H1 (cell line): ENCODE data around the gene RNF8. TPM values are rescaled to one million over a fixed set of nuclear protein-coding genes. Genes with fewer than 3 reads are reported as not detected.

Experiments used
- CTCF ChIA-PET: fragments of 300-600 bp; sonication (Branson Sonifier 250); formaldehyde crosslinking; loops from one replicate; lab custom pipeline; 2021; ENCODE audit not compliant: partially characterized antibody; lab: Charles Lee
- POLR2A ChIA-PET: fragments of 300-600 bp; sonication (Branson Sonifier 250); formaldehyde crosslinking; loops from one replicate; lab custom pipeline; 2021; ENCODE audit warnings: inconsistent platforms; ENCODE audit not compliant: partially characterized antibody; lab: Charles Lee
- DNase-seq, 2 experiments: peaks; one replicate each; pipeline versions ENCODE4 v3.0.0 to v3.0.0-alpha.2; 2010 to 2022; ENCODE audit warnings: low spot score in 2 of 2, low read depth in 1 of 2, mixed read lengths in 1 of 2
- FAIRE-seq: peaks from 2 replicates; lab custom pipeline; 2011; peaks lifted over from hg19 to GRCh38; lab: Jason Lieb, UNC
- H2AFZ ChIP-seq: 2 replicates; pipeline ENCODE4 v1.8.1; 2012; ENCODE audit warnings: low read length, inconsistent platforms
- H2AK5ac ChIP-seq: 2 replicates; pipeline ENCODE4 v1.6.1; 2013; ENCODE audit warnings: low read depth, low read length
- H2BK120ac ChIP-seq: replicated peaks from 2 replicates; pipeline ENCODE3; 2013; ENCODE audit warnings: low read depth, low read length, inconsistent platforms
- H2BK12ac ChIP-seq: 2 replicates; pipeline ENCODE4 v1.6.1; 2013; ENCODE audit warnings: low read depth, low read length
- H2BK15ac ChIP-seq: 2 replicates; pipeline ENCODE4 v1.6.1; 2013; ENCODE audit warnings: low read length
- H2BK20ac ChIP-seq: 2 replicates; pipeline ENCODE4 v1.6.1; 2013; ENCODE audit warnings: low read length
- H2BK5ac ChIP-seq: 2 replicates; pipeline ENCODE4 v1.6.1; 2013; ENCODE audit warnings: low read depth, low read length
- H3K14ac ChIP-seq: 2 replicates; pipeline ENCODE4 v1.6.1; 2013; ENCODE audit warnings: inconsistent platforms; ENCODE audit not compliant: insufficient read length
- H3K18ac ChIP-seq: 2 replicates; pipeline ENCODE4 v1.6.1; 2013; ENCODE audit warnings: low read length; ENCODE audit errors: extremely low read depth
- H3K23ac ChIP-seq: 2 replicates; pipeline ENCODE4 v1.6.1; 2013; ENCODE audit warnings: inconsistent platforms; ENCODE audit not compliant: insufficient read length
- H3K23me2 ChIP-seq: 2 replicates; pipeline ENCODE4 v1.6.1; 2013; ENCODE audit warnings: low read depth, low read length
- H3K27ac ChIP-seq: 2 replicates; pipeline ENCODE4 v1.6.1; 2011; ENCODE audit warnings: low read depth, low read length, inconsistent platforms
- H3K27me3 ChIP-seq, 4 experiments: replicated peaks in 1 of 4; 1 replicate in 1 of 4; 2 replicates in 3 of 4; pipeline versions ENCODE4 v1.6.1 to v1.8.1; 2011 to 2013; ENCODE audit warnings: low read length in 3 of 4, mild to moderate bottlenecking in 3 of 4, inconsistent platforms in 2 of 4, mixed read lengths in 2 of 4, moderate library complexity in 1 of 4; ENCODE audit not compliant: control insufficient read depth in 3 of 4, insufficient read depth in 3 of 4; ENCODE audit errors: extremely low read depth in 1 of 4
- H3K36me3 ChIP-seq, 4 experiments: 2 replicates each; pipeline versions ENCODE4 v1.6.1 to v1.8.1; 2011 to 2013; ENCODE audit warnings: mild to moderate bottlenecking in 4 of 4, low read length in 3 of 4, moderate library complexity in 2 of 4, control low read depth in 1 of 4, inconsistent platforms in 1 of 4; ENCODE audit not compliant: insufficient read depth in 4 of 4, control insufficient read depth in 2 of 4
- H3K4ac ChIP-seq: replicated peaks from 2 replicates; pipeline ENCODE3; 2013; ENCODE audit warnings: low read length, low read depth, mixed read lengths, inconsistent platforms; ENCODE audit not compliant: insufficient read length
- H3K4me1 ChIP-seq, 4 experiments: replicated peaks in 1 of 4; 1 replicate in 1 of 4; 2 replicates in 3 of 4; pipeline versions ENCODE4 v1.6.1 to v1.8.1; 2011 to 2013; ENCODE audit warnings: low read length in 3 of 4, inconsistent platforms in 2 of 4, mixed read lengths in 1 of 4; ENCODE audit not compliant: insufficient read depth in 4 of 4, control insufficient read depth in 3 of 4
- H3K4me2 ChIP-seq, 2 experiments: 2 replicates each; pipeline versions ENCODE4 v1.6.1 to v1.8.1; 2011 to 2013; ENCODE audit warnings: low read depth in 2 of 2, low read length in 2 of 2, control low read depth in 1 of 2, inconsistent platforms in 1 of 2, mild to moderate bottlenecking in 1 of 2; ENCODE audit not compliant: insufficient read depth in 1 of 2
- H3K4me3 ChIP-seq, 4 experiments: fragments of 200-600, 300-600 bp in 1 of 4; sonication (generic), shearing (Covaris generic), sonication (Bioruptor Twin) in 1 of 4; 2 replicates each; pipeline versions ENCODE4 v1.5.1 to v1.8.1; 2011 to 2016; ENCODE audit warnings: low read length in 4 of 4, low read depth in 3 of 4, control low read depth in 2 of 4, inconsistent platforms in 2 of 4, mild to moderate bottlenecking in 2 of 4, mixed read lengths in 1 of 4, moderate library complexity in 1 of 4; ENCODE audit not compliant: insufficient read depth in 2 of 4; ENCODE audit errors: extremely low read depth in 1 of 4
- H3K56ac ChIP-seq: replicated peaks from 2 replicates; pipeline ENCODE3; 2013; ENCODE audit warnings: low read depth, mild to moderate bottlenecking, mixed read lengths, low read length, inconsistent platforms; ENCODE audit not compliant: insufficient read length
- H3K79me1 ChIP-seq: 2 replicates; pipeline ENCODE4 v1.6.1; 2013; ENCODE audit warnings: low read depth, low read length, control low read depth
- H3K79me2 ChIP-seq, 2 experiments: 2 replicates each; pipeline versions ENCODE4 v1.6.1 to v1.8.1; 2012 to 2013; ENCODE audit warnings: low read length in 2 of 2, mild to moderate bottlenecking in 2 of 2, inconsistent platforms in 1 of 2; ENCODE audit not compliant: insufficient read depth in 2 of 2, control insufficient read depth in 1 of 2
- H3K9ac ChIP-seq, 4 experiments: replicated peaks in 1 of 4; 1 replicate in 1 of 4; 2 replicates in 3 of 4; pipeline versions ENCODE4 v1.6.1 to v1.8.1; 2011 to 2013; ENCODE audit warnings: low read depth in 3 of 4, low read length in 3 of 4, control low read depth in 2 of 4, mild to moderate bottlenecking in 2 of 4, moderate library complexity in 2 of 4, inconsistent platforms in 1 of 4; ENCODE audit errors: extremely low read depth in 1 of 4
- H3K9me3 ChIP-seq, 2 experiments: 2 replicates each; pipeline versions ENCODE4 v1.6.1 to v1.8.1; 2012 to 2013; ENCODE audit warnings: mild to moderate bottlenecking in 2 of 2, moderate library complexity in 2 of 2, control low read depth in 1 of 2, inconsistent platforms in 1 of 2, low read depth in 1 of 2, low read length in 1 of 2, mixed read lengths in 1 of 2; ENCODE audit not compliant: insufficient read depth in 2 of 2
- H4K20me1 ChIP-seq, 2 experiments: replicated peaks in 1 of 2; 2 replicates each; pipeline versions ENCODE3 to v1.8.1; 2011 to 2013; ENCODE audit warnings: inconsistent platforms in 2 of 2, low read length in 2 of 2, mild to moderate bottlenecking in 1 of 2; ENCODE audit not compliant: insufficient read depth in 2 of 2, control insufficient read depth in 1 of 2
- H4K5ac ChIP-seq: 2 replicates; pipeline ENCODE4 v1.6.1; 2013; ENCODE audit warnings: low read length, low read depth, mixed read lengths, inconsistent platforms; ENCODE audit not compliant: insufficient read length
- H4K8ac ChIP-seq: 2 replicates; pipeline ENCODE4 v1.8.0; 2013; ENCODE audit warnings: mild to moderate bottlenecking, moderate library complexity, low read length, inconsistent platforms; ENCODE audit not compliant: insufficient read depth; ENCODE audit errors: extremely low read depth
- H4K91ac ChIP-seq: replicated peaks from 2 replicates; pipeline ENCODE3; 2013; ENCODE audit warnings: low read length, mixed read lengths, inconsistent platforms; ENCODE audit not compliant: insufficient read length
- BACH1 ChIP-seq: IDR thresholded peaks from 2 replicates; pipeline ENCODE4 v1.6.1; 2012; ENCODE audit warnings: low read length, improper control_type of control experiment
- BCL11A ChIP-seq, 2 experiments: IDR thresholded peaks; one replicate each; pipeline ENCODE4 v1.6.1; 2011; ENCODE audit warnings: low read depth in 2 of 2, low read length in 2 of 2, mild to moderate bottlenecking in 2 of 2
- CBX5 ChIP-seq: fragments of 300-800, 300-1000 bp; sonication (generic); IDR thresholded peaks from 2 replicates; pipeline ENCODE4 v1.7.1; 2016; ENCODE audit warnings: antibody characterized with exemption, low read length, low read depth
- CBX8 ChIP-seq: fragments of 300-800, 300-1000 bp; sonication (generic); IDR thresholded peaks from 2 replicates; pipeline ENCODE4 v1.7.1; 2016; ENCODE audit warnings: low read depth, low read length, borderline replicate concordance
- CTBP2 ChIP-seq: IDR thresholded peaks from 2 replicates; pipeline ENCODE4 v1.7.0; 2011; ENCODE audit warnings: borderline replicate concordance, mild to moderate bottlenecking, moderate library complexity, mixed read lengths, low read length; ENCODE audit not compliant: insufficient read depth, insufficient read length
- EGR1 ChIP-seq: IDR thresholded peaks from 2 replicates; pipeline ENCODE4 v1.6.1; 2011; ENCODE audit warnings: low read depth, low read length, borderline replicate concordance
- GTF2F1 ChIP-seq: IDR thresholded peaks from 2 replicates; pipeline ENCODE4 v1.6.1; 2012; ENCODE audit warnings: low read depth, low read length, improper control_type of control experiment, borderline replicate concordance
- JUND ChIP-seq: IDR thresholded peaks from 2 replicates; pipeline ENCODE4 v1.6.1; 2011; ENCODE audit warnings: mild to moderate bottlenecking, improper control_type of control experiment, low read length
- KDM5A ChIP-seq: fragments of 200-600 bp; IDR thresholded peaks from 2 replicates; pipeline ENCODE4 v1.7.1; 2012; ENCODE audit warnings: mild to moderate bottlenecking, low read length, inconsistent platforms, mixed read lengths
- SP1 ChIP-seq: IDR thresholded peaks from 2 replicates; pipeline ENCODE4 v1.6.1; 2011; ENCODE audit warnings: low read depth, low read length
- TEAD4 ChIP-seq: IDR thresholded peaks from 2 replicates; pipeline ENCODE4 v1.6.1; 2012; ENCODE audit warnings: low read depth, low read length, inconsistent platforms, mixed read lengths
- WGBS, 2 experiments: shearing (Covaris generic) in 1 of 2; methylation state at CpG; one replicate each; pipeline versions ENCODE4 v1.1.6 to v1.1.7; 2013 to 2015; ENCODE audit warnings: low lambda C conversion rate in 2 of 2, mixed read lengths in 2 of 2, inconsistent platforms in 1 of 2, low coverage in 1 of 2, missing lambda C conversion rate in 1 of 2; ENCODE audit not compliant: insufficient replicate concordance in 2 of 2, insufficient coverage in 1 of 2, insufficient read length in 1 of 2; ENCODE audit errors: extremely low coverage in 1 of 2, missing lambda C conversion rate in 1 of 2; 5-methylcytosine and 5-hydroxymethylcytosine counted together
- polyA plus RNA-seq, 7 experiments: library from polyadenylated mRNA; depleted of rRNA in 3 of 7; stranded (reverse) in 5 of 7; unstranded in 2 of 7; fragments of >200 nt in 5 of 7; fragments of 200-250 nt in 2 of 7; gene quantifications; 1 replicate in 5 of 7; 2 replicates in 1 of 7; 4 replicates in 1 of 7; pipeline versions ENCODE4 v1.2.1 to v1.2.3, GENCODE V29; 2011 to 2013; ENCODE audit warnings: missing spikeins in 2 of 7, mixed read lengths in 2 of 7
- total RNA-seq: library from RNA; stranded (reverse); fragmentation: NEBNext Ultra II Directional; extraction: Animal tissue kit (Norgen Biotek cat#: 25700); gene quantifications from 2 replicates; pipeline ENCODE4 v1.2.1, GENCODE V29; 2021
- TF ChIP-seq, protein P1 (sequence below): IDR thresholded peaks from 2 replicates; pipeline ENCODE4 v1.6.1; 2012; ENCODE audit warnings: inconsistent platforms

RNF8 gene
- total and polyA plus RNA-seq, 2 of the 8 experiments (the other 6 are each of a cell fraction or from before 2014, with no cell fraction given): 20.3 to 44.7 TPM

GRCh38 chr6:37369321-37370201 is 15.8 kb downstream of the RNF8 start:
- Histone ChIP-seq H2BK12ac (no peak overlapping the region), H3K23ac (no peak overlapping the region), H3K23me2 (no peaks in the 10 kb centered on the region), H3K4me2 (no peak overlapping the region), H4K8ac (no peak overlapping the region), H3K9me3 (no peaks in the 10 kb centered on the region), H3K4me1 (no peaks in the 10 kb centered on the region), H2BK5ac (no peak overlapping the region), H2AFZ (no peak overlapping the region), H4K20me1 (peaks cover 0 to 4% of the 10 kb centered on the region in 2 experiments), H3K36me3 (peaks cover 4 to 40% (median 27%) of the 10 kb centered on the region in 4 experiments; a peak in 7 of 8 replicates), H3K27ac (no peak overlapping the region), H3K56ac (no peak overlapping the region), H2BK120ac (no peak overlapping the region), H3K79me2 (no peaks in the 10 kb centered on the region), H3K18ac (no peak overlapping the region), H4K5ac (no peak overlapping the region), H3K4me3 (no peak overlapping the region), H2BK20ac (no peak overlapping the region), H3K14ac (no peak overlapping the region), H3K27me3 (no peaks in the 10 kb centered on the region), H3K4ac (no peak overlapping the region), H3K9ac (no peak overlapping the region), H3K79me1 (no peaks in the 10 kb centered on the region; the same call in 1 of the 2 replicates), H2BK15ac (no peak overlapping the region), H2AK5ac (no peak overlapping the region), H4K91ac (no peak overlapping the region)
- no peak for DNase-seq
- FAIRE-seq: no peak
- ChIA-PET CTCF (interaction anchor here (0.5 to 1.4 kb wide), 3 partner anchors 11 to 1104 kb away, joined by 3 to 4 read pairs (median 3); no protein-coding TSS in a partner anchor), POLR2A (interaction anchor here (1.0 kb wide), 1 partner anchor 15 kb away, joined by 4 read pairs; the partner anchor contains the start of gene RNF8)
- WGBS, 2 experiments: 79% methylated on average over 1 of the region's 1 CpG; no CpG with 5 or more reads in 1 of the 2 experiments
- no peak for TF ChIP-seq EGR1
- no peak for TF ChIP-seq SP1
- TF ChIP-seq CBX5: no peak
- no peak for TF ChIP-seq BACH1
- TF ChIP-seq, protein P1, sequence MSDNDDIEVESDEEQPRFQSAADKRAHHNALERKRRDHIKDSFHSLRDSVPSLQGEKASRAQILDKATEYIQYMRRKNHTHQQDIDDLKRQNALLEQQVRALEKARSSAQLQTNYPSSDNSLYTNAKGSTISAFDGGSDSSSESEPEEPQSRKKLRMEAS: no peak
- TF ChIP-seq JUND: no peak
- TF ChIP-seq TEAD4: no peak
- TF ChIP-seq CTBP2: no peak
- no peak for TF ChIP-seq KDM5A
- no peak for TF ChIP-seq GTF2F1
- TF ChIP-seq CBX8: no peak
- no peak for TF ChIP-seq BCL11A (IDR thresholded peaks at IDR 0.05; ENCODE audit: low read depth in 2 of 2, low read length in 2 of 2)
